ENCODE measurements around the gene TIMP3.

Gene TIMP3

GRCh38 chr22:32809786-32810554, 8.5 kb downstream of the TIMP3 start:
- DNase-seq, result no peak

- no peak for DNase-seq
These were observed 9.1 kb downstream of the TIMP3 start for GRCh38 chr22:32810555-32811133.

GRCh38 chr22:32811788-32812545, 10.5 kb downstream of the TIMP3 start:
- no peak for DNase-seq

- DNase-seq, result no peak
These were observed 12.9 kb downstream of the TIMP3 start for GRCh38 chr22:32814285-32814860.

- no peak for DNase-seq
These were observed 13.6 kb downstream of the TIMP3 start for GRCh38 chr22:32815059-32815458.

GRCh38 chr22:32815943-32816342, 14.4 kb downstream of the TIMP3 start:
- no peak for DNase-seq

- no peak for DNase-seq
These were observed 15.7 kb downstream of the TIMP3 start for GRCh38 chr22:32817137-32817730.

- no peak for DNase-seq
These were observed 17.1 kb downstream of the TIMP3 start for GRCh38 chr22:32818446-32819115.

GRCh38 chr22:32819120-32819519, 17.6 kb downstream of the TIMP3 start:
- DNase-seq, result no peak

GRCh38 chr22:32820131-32821119, 18.9 kb downstream of the TIMP3 start:
- no peak for DNase-seq

GRCh38 chr22:32822179-32822877, 20.8 kb downstream of the TIMP3 start:
- no peak for DNase-seq

- no peak for DNase-seq
These were observed 21.7 kb downstream of the TIMP3 start for GRCh38 chr22:32823024-32823730.

- DNase-seq, result no peak
These were observed 23.2 kb downstream of the TIMP3 start for GRCh38 chr22:32824531-32825312.

- no peak for DNase-seq
These were observed 25.0 kb downstream of the TIMP3 start for GRCh38 chr22:32826537-32826936.

- DNase-seq, result no peak
These were observed 25.6 kb downstream of the TIMP3 start for GRCh38 chr22:32827049-32827602.

- DNase-seq, result no peak
These were observed 26.6 kb downstream of the TIMP3 start for GRCh38 chr22:32828150-32828549.

GRCh38 chr22:32828561-32828960, 27.1 kb downstream of the TIMP3 start:
- DNase-seq, result no peak

- DNase-seq, result no peak
These were observed 27.9 kb downstream of the TIMP3 start for GRCh38 chr22:32829451-32829851.

GRCh38 chr22:32830473-32830872, 29.0 kb downstream of the TIMP3 start:
- DNase-seq, result no peak

All from NCI-H1436 (cell line).